ENCODE measurements around the gene CUTA.

Gene CUTA

DNA sequence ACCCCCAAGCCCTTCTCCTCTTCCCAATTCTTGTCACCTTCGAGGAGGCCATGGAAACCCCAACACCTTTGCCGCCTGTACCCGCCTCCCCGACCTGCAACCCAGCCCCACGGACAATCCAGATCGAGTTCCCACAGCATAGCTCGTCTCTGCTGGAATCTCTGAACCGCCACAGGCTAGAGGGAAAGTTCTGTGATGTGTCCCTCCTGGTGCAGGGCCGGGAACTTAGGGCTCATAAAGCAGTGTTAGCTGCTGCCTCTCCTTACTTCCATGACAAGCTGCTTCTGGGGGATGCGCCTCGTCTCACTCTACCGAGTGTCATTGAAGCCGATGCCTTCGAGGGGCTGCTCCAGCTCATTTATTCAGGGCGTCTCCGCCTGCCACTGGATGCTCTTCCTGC is 37.1 kb upstream of the CUTA start:
- H3K4me3 ChIP-seq (replicated peaks; ENCODE audit: low read depth, low read length) = peak overlapping the region; percentile 91
- no peak for TF ChIP-seq CTCF (IDR thresholded peaks at IDR 0.05; ENCODE audit: low read length, missing control alignments)
- no peak for DNase-seq (ENCODE audit: low read depth)

DNA sequence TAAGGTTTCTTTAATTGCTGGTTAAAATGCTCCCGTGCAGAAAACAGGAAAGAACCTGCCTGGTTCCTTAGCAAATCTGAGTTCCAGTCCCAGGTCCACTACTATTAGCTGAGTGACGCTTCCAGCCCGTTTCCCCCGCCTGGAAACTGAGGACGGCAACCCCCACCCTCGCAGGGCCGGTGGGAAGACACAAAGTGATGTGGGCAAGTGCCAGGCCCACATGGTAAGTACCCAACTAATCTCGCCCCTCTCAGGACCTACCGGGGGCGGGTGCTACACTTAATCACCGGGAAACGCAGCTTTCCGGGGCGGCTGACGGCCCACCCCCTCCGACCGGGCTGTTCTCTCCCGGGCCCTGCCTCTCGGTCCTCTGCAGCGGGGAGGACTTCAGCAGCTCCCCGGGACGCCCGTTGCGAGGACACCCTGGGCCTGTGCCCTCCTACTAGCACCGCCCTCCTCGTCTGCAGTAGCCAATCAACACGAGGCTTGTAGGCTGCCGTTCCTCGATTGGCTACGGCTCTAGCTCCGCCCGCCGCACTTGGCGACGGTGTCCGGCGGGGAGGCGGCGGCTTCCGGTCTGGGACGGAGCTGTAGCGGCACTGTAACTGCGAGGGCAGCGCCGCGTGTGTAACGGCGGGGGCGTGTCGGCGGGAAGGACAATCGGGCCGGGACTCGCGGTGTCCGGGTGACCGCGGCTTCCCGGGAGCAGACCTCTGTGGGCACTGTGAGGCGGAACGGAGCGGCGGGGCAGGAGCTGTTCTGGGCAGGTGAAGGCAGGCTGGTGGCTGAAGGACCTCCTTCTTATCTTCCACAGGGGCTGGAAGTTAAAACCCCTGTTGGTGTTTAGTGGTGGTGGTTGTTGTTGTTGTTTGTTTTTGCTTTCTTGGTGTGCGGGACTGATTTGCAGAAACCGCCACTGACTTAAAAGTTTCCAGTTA is 36.4 kb upstream of the CUTA start, which contains the start of gene ZBTB9:
ZBTB9 (plus strand) TSS at position 568 of the 938 bp plus-strand sequence. CDS start 525 bp downstream, outside the sequence.
- TF ChIP-seq CTCF (IDR thresholded peaks at IDR 0.05; ENCODE audit: low read length, missing control alignments) = no peak
- H3K4me3 ChIP-seq (replicated peaks; ENCODE audit: low read depth, low read length) = peak within 1 kb of the TSS; percentile 91
- peak; percentile 96 for DNase-seq (ENCODE audit: low read depth)

DNA sequence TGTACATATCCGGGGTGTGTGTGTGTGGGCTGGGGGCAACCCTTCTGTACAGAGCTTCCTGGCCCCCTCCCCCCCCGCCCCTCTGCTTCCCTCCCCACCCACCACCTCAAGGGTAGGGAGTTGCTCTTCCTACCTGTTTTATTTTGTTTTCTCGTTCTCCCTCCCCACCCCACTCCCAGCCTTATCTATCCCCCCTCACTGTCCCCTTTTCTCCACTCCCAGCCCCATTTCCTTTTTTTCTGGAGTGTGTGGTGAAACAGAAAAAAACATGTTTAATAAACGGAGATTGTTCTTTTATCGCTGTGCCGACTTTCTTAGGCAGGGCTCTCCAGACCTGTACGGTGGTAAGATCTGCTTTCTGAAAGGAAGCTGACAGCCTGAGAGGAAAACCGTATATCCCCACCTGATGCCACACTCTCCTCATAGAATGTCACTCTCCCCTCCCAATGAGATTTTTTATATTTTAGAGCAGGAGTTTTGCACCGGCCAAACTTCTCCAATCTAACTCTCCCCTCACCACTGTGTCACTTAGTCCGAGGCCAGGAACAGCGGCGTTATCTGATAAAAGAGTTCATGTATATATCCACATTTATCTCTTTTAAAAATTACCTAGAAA is 35.6 kb upstream of the CUTA start:
- no peak for DNase-seq (ENCODE audit: low read depth)
- peak overlapping the region; percentile 91 for H3K4me3 ChIP-seq (replicated peaks; ENCODE audit: low read depth, low read length)
- TF ChIP-seq CTCF (IDR thresholded peaks at IDR 0.05; ENCODE audit: low read length, missing control alignments) = no peak

GRCh38 chr6:33452496-33452895 is 34.6 kb upstream of the CUTA start:
- TF ChIP-seq CTCF (IDR thresholded peaks at IDR 0.05; ENCODE audit: low read length, missing control alignments) = no peak
- H3K4me3 ChIP-seq (replicated peaks; ENCODE audit: low read depth, low read length) = no peak overlapping the region
- DNase-seq (ENCODE audit: low read depth) = no peak

DNA sequence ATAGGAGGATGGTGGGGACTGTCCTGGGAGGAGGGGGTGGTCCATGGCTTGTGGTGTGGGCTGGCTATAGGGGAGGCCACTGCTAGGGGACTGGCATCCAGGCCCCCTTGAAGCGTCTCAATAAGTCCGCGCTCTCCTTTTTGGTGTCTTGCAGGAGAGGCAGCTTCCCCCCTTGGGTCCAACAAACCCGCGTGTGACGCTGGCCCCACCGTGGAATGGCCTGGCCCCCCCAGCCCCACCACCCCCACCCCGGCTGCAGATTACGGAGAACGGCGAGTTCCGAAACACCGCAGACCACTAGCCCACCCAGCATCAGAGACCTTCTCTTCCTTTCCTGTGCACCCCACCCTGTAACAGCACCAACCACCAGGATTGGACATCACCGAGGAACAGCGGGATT is 33.7 kb upstream of the CUTA start:
- no peak overlapping the region for H3K4me3 ChIP-seq (replicated peaks; ENCODE audit: low read depth, low read length)
- DNase-seq (ENCODE audit: low read depth) = no peak
- no peak for TF ChIP-seq CTCF (IDR thresholded peaks at IDR 0.05; ENCODE audit: low read length, missing control alignments)

- TF ChIP-seq CTCF (IDR thresholded peaks at IDR 0.05; ENCODE audit: low read length, missing control alignments) = no peak
- DNase-seq (ENCODE audit: low read depth) = peak; percentile 35
- H3K4me3 ChIP-seq (replicated peaks; ENCODE audit: low read depth, low read length) = no peak overlapping the region
Measured at GRCh38 chr6:33450434-33450833, 32.5 kb upstream of the CUTA start.

All from fibroblast of pulmonary artery (primary cell).